HEK293 (cell line): ENCODE data around the gene ACIN1.

Source experiments
- CTCF ChIA-PET: fragments of 350-600 bp; formaldehyde crosslinking; extraction: SDS; loops from one replicate; lab custom pipeline; 2021; ENCODE audit warnings: antibody characterized with exemption; lab: Yijun Ruan, JAX
- POLR2A ChIA-PET: fragments of 300-600 bp; formaldehyde crosslinking; extraction: SDS; loops from one replicate; lab custom pipeline; 2020; ENCODE audit warnings: antibody characterized with exemption, inconsistent platforms; lab: Yijun Ruan, JAX
- H3K27ac ChIP-seq: fragments of 200-500 bp; sonication (Bioruptor generic); 2 replicates; pipeline ENCODE4 v1.5.1; 2014; ENCODE audit warnings: low read depth, low read length, control low read depth, inconsistent platforms; ENCODE audit errors: extremely low read depth
- H3K36me3 ChIP-seq, 2 experiments: fragments of 200-500 bp in 1 of 2; sonication (Bioruptor generic) in 1 of 2; 1 replicate in 1 of 2; 2 replicates in 1 of 2; pipeline ENCODE4 v1.5.1; 2014 to 2017; ENCODE audit warnings: inconsistent platforms in 2 of 2, low read length in 2 of 2; ENCODE audit not compliant: control insufficient read depth in 2 of 2, insufficient read depth in 1 of 2
- H3K4me1 ChIP-seq: fragments of 200-500 bp; sonication (Bioruptor generic); 2 replicates; pipeline ENCODE4 v1.5.1; 2014; ENCODE audit warnings: mild to moderate bottlenecking, low read length, inconsistent platforms; ENCODE audit not compliant: control insufficient read depth, insufficient read depth
- H3K4me3 ChIP-seq: 2 replicates; pipeline ENCODE4 v1.5.1; 2011; ENCODE audit warnings: low read depth, mild to moderate bottlenecking, control low read depth, low read length, moderate library complexity
- H3K9me3 ChIP-seq: fragments of 200-500 bp; sonication (Bioruptor generic); 2 replicates; pipeline ENCODE4 v1.5.1; 2014; ENCODE audit warnings: low read depth, low read length, inconsistent platforms; ENCODE audit not compliant: control insufficient read depth, insufficient read depth
- EGR2 ChIP-seq: fragments of 450-650 bp; formaldehyde crosslinking; IDR thresholded peaks from 2 replicates; pipeline ENCODE4 v1.5.1; 2016; ENCODE audit warnings: low read depth, missing biosample characterization, missing genetic modification characterization
- KLF17 ChIP-seq: fragments of 450-650 bp; formaldehyde crosslinking; IDR thresholded peaks from 2 replicates; pipeline ENCODE4 v1.5.1; 2016; ENCODE audit warnings: missing biosample characterization, missing genetic modification characterization
- MYNN ChIP-seq: fragments of 450-650 bp; formaldehyde crosslinking; IDR thresholded peaks from 2 replicates; pipeline ENCODE4 v1.5.1; 2016; ENCODE audit warnings: missing biosample characterization, missing genetic modification characterization, borderline replicate concordance
- PRDM10 ChIP-seq: fragments of 450-650 bp; formaldehyde crosslinking; IDR thresholded peaks from 2 replicates; pipeline ENCODE4 v1.5.1; 2016; ENCODE audit warnings: missing biosample characterization, missing genetic modification characterization
- ZIC2 ChIP-seq: fragments of 450-650 bp; formaldehyde crosslinking; IDR thresholded peaks from 2 replicates; pipeline ENCODE4 v1.5.1; 2016; ENCODE audit warnings: missing biosample characterization, missing genetic modification characterization
- ZNF23 ChIP-seq: fragments of 450-650 bp; formaldehyde crosslinking; IDR thresholded peaks from 2 replicates; pipeline ENCODE4 v1.5.1; 2016; ENCODE audit warnings: missing biosample characterization, missing genetic modification characterization, borderline replicate concordance
- ZNF266 ChIP-seq: fragments of 450-650 bp; formaldehyde crosslinking; IDR thresholded peaks from 2 replicates; pipeline ENCODE4 v1.5.1; 2016; ENCODE audit warnings: missing biosample characterization, missing genetic modification characterization, low read depth
- ZNF341 ChIP-seq: fragments of 450-650 bp; formaldehyde crosslinking; IDR thresholded peaks from 2 replicates; pipeline ENCODE4; 2016; ENCODE audit warnings: low read depth, missing biosample characterization, missing genetic modification characterization
- ZNF394 ChIP-seq: fragments of 450-650 bp; formaldehyde crosslinking; IDR thresholded peaks from 2 replicates; pipeline ENCODE4 v1.5.1; 2016; ENCODE audit warnings: missing biosample characterization, missing genetic modification characterization, mild to moderate bottlenecking, moderate library complexity, borderline replicate concordance
- ZNF560 ChIP-seq: fragments of 450-650 bp; formaldehyde crosslinking; IDR thresholded peaks from 2 replicates; pipeline ENCODE4 v1.5.1; 2017; ENCODE audit warnings: missing biosample characterization, missing genetic modification characterization, borderline replicate concordance
- ZNF600 ChIP-seq: fragments of 450-650 bp; formaldehyde crosslinking; IDR thresholded peaks from 2 replicates; pipeline ENCODE4 v1.5.1; 2016; ENCODE audit warnings: missing biosample characterization, missing genetic modification characterization
- ZNF670 ChIP-seq: fragments of 450-650 bp; formaldehyde crosslinking; IDR thresholded peaks from 2 replicates; pipeline ENCODE4 v1.5.1; 2016; ENCODE audit warnings: missing biosample characterization, missing genetic modification characterization, low read depth

The ACIN1 gene

GRCh38 chr14:23024612-23025075 lies 70.3 kb downstream of the ACIN1 start (continued):
- peak; percentile 42 for TF ChIP-seq PRDM10
- no peak for TF ChIP-seq ZNF266 (tag by site-specific recombination)
- TF ChIP-seq, all 188 proteins: peak for 4

- ChIA-PET POLR2A (interaction anchor here (0.5 to 2.3 kb wide), 10 partner anchors 8 to 278 kb away, joined by 3 to 9 read pairs (median 5); partner anchors contain the start of genes AJUBA, HAUS4, PSMB11 and PSMB5), CTCF (interaction anchor here (0.8 to 1.7 kb wide), 4 partner anchors 17 to 52 kb away, joined by 3 to 4 read pairs (median 4); partner anchors contain the start of gene CDH24)
- Histone ChIP-seq H3K9me3 (no peaks in the 10 kb centered on the region), H3K4me1 (peaks cover 12% of the 10 kb centered on the region), H3K4me3 (no peak overlapping the region), H3K27ac (no peak overlapping the region), H3K36me3 (peaks cover 12 to 31% of the 10 kb centered on the region in 2 experiments)
- TF ChIP-seq MYNN (tag by site-specific recombination) (no peak), ZNF600 (0 out of 2 replicates have a peak, but pooled peaks have one; percentile 16)
Measured at GRCh38 chr14:23023795-23024152, 71.2 kb downstream of the ACIN1 start.

- Histone ChIP-seq H3K4me1 (peaks cover 12% of the 10 kb centered on the region), H3K9me3 (no peaks in the 10 kb centered on the region), H3K36me3 (peaks cover 8 to 25% of the 10 kb centered on the region in 2 experiments; a peak in 2 of 3 replicates), H3K27ac (no peak overlapping the region), H3K4me3 (no peak overlapping the region)
- ChIA-PET CTCF (interaction anchor here (0.8 to 1.3 kb wide), 2 partner anchors 35 to 52 kb away, joined by 3 to 4 read pairs; partner anchors contain the start of gene CDH24), POLR2A (interaction anchor here (0.6 to 2.3 kb wide), 9 partner anchors 9 to 279 kb away, joined by 3 to 9 read pairs (median 5); partner anchors contain the start of genes AJUBA, HAUS4, PSMB11 and PSMB5)
- no peak for TF ChIP-seq ZIC2 (tag by site-specific recombination)
- TF ChIP-seq ZNF394 (tag by site-specific recombination): no peak
- no peak for TF ChIP-seq ZNF560 (tag by site-specific recombination)
- peak; percentile 16; the same call in 1 of the 2 replicates for TF ChIP-seq EGR2 (tag by site-specific recombination)
- TF ChIP-seq KLF17 (tag by site-specific recombination): no peak
Measured at GRCh38 chr14:23023022-23023794, 71.7 kb downstream of the ACIN1 start.

GRCh38 chr14:23021889-23022442 lies 73.0 kb downstream of the ACIN1 start:
- Histone ChIP-seq H3K4me3 (no peak overlapping the region), H3K4me1 (peaks cover 12% of the 10 kb centered on the region), H3K27ac (no peak overlapping the region), H3K36me3 (peaks cover 5 to 23% of the 10 kb centered on the region in 2 experiments; a peak in 2 of 3 replicates), H3K9me3 (no peaks in the 10 kb centered on the region)
- ChIA-PET POLR2A (interaction anchor here (0.6 kb wide), 1 partner anchor 12 kb away, joined by 3 read pairs; no protein-coding TSS in a partner anchor), CTCF (interaction anchor here (0.6 to 1.3 kb wide), 3 partner anchors 27 to 33 kb away, joined by 3 to 6 read pairs (median 3); no protein-coding TSS in a partner anchor)
- TF ChIP-seq ZNF670 (tag by site-specific recombination) (no peak), ZNF341 (peak; percentile 77), ZNF23 (tag by site-specific recombination) (no peak)
